HEK293 (cell line): ENCODE measurements around the gene ZFYVE28.

Source experiments
- CTCF ChIP-seq: fragments of 450-650 bp; formaldehyde crosslinking; IDR thresholded peaks from 2 replicates; pipeline ENCODE4 v1.5.1; 2016; ENCODE audit warnings: missing biosample characterization, missing genetic modification characterization
- SP3 ChIP-seq: fragments of 450-650 bp; formaldehyde crosslinking; IDR thresholded peaks from 2 replicates; pipeline ENCODE4 v1.5.1; 2016; ENCODE audit warnings: missing biosample characterization, missing genetic modification characterization
- YY2 ChIP-seq: fragments of 450-650 bp; formaldehyde crosslinking; IDR thresholded peaks from 2 replicates; pipeline ENCODE4 v1.5.1; 2016; ENCODE audit warnings: missing biosample characterization, missing genetic modification characterization
- ZBTB1 ChIP-seq: fragments of 450-650 bp; formaldehyde crosslinking; IDR thresholded peaks from 2 replicates; pipeline ENCODE4 v1.5.1; 2016; ENCODE audit warnings: missing biosample characterization, missing genetic modification characterization
- ZBTB8A ChIP-seq: fragments of 450-650 bp; formaldehyde crosslinking; IDR thresholded peaks from 2 replicates; pipeline ENCODE4 v1.5.1; 2016; ENCODE audit warnings: missing biosample characterization, missing genetic modification characterization
- ZFP37 ChIP-seq: fragments of 450-650 bp; formaldehyde crosslinking; IDR thresholded peaks from 2 replicates; pipeline ENCODE4 v1.5.1; 2016; ENCODE audit warnings: missing biosample characterization, missing genetic modification characterization
- ZNF10 ChIP-seq: fragments of 450-650 bp; formaldehyde crosslinking; IDR thresholded peaks from 2 replicates; pipeline ENCODE4 v1.5.1; 2017; ENCODE audit warnings: missing biosample characterization, missing genetic modification characterization
- ZNF140 ChIP-seq: fragments of 450-650 bp; formaldehyde crosslinking; IDR thresholded peaks from 2 replicates; pipeline ENCODE4 v1.5.1; 2016; ENCODE audit warnings: missing biosample characterization, missing genetic modification characterization
- ZNF148 ChIP-seq: fragments of 450-650 bp; formaldehyde crosslinking; IDR thresholded peaks from 2 replicates; pipeline ENCODE4 v1.5.0; 2017; ENCODE audit warnings: missing biosample characterization, missing genetic modification characterization, borderline replicate concordance
- ZNF157 ChIP-seq: fragments of 450-650 bp; formaldehyde crosslinking; IDR thresholded peaks from 2 replicates; pipeline ENCODE4 v1.5.1; 2016; ENCODE audit warnings: missing biosample characterization, missing genetic modification characterization
- ZNF19 ChIP-seq: fragments of 450-650 bp; formaldehyde crosslinking; IDR thresholded peaks from 2 replicates; pipeline ENCODE4; 2016; ENCODE audit warnings: missing biosample characterization, missing genetic modification characterization, low read depth
- ZNF23 ChIP-seq: fragments of 450-650 bp; formaldehyde crosslinking; IDR thresholded peaks from 2 replicates; pipeline ENCODE4 v1.5.1; 2016; ENCODE audit warnings: missing biosample characterization, missing genetic modification characterization, borderline replicate concordance
- ZNF24 ChIP-seq: fragments of 450-650 bp; formaldehyde crosslinking; IDR thresholded peaks from 2 replicates; pipeline ENCODE4 v1.5.1; 2016; ENCODE audit warnings: missing biosample characterization, missing genetic modification characterization
- ZNF324 ChIP-seq: fragments of 450-650 bp; formaldehyde crosslinking; IDR thresholded peaks from 2 replicates; pipeline ENCODE4 v1.5.1; 2016; ENCODE audit warnings: missing biosample characterization, missing genetic modification characterization
- ZNF354C ChIP-seq: fragments of 450-650 bp; formaldehyde crosslinking; IDR thresholded peaks from 2 replicates; pipeline ENCODE4 v1.5.1; 2016; ENCODE audit warnings: missing biosample characterization, missing genetic modification characterization, low read depth, borderline replicate concordance
- ZNF391 ChIP-seq: fragments of 450-650 bp; formaldehyde crosslinking; IDR thresholded peaks from 2 replicates; pipeline ENCODE4 v1.5.1; 2016; ENCODE audit warnings: low read depth, missing biosample characterization, missing genetic modification characterization, borderline replicate concordance
- ZNF404 ChIP-seq: fragments of 450-650 bp; formaldehyde crosslinking; IDR thresholded peaks from 2 replicates; pipeline ENCODE4 v1.5.1; 2017; ENCODE audit warnings: missing biosample characterization, missing genetic modification characterization
- ZNF433 ChIP-seq: fragments of 450-650 bp; formaldehyde crosslinking; IDR thresholded peaks from 2 replicates; pipeline ENCODE4 v1.5.1; 2016; ENCODE audit warnings: missing biosample characterization, missing genetic modification characterization, low read depth
- ZNF560 ChIP-seq: fragments of 450-650 bp; formaldehyde crosslinking; IDR thresholded peaks from 2 replicates; pipeline ENCODE4 v1.5.1; 2017; ENCODE audit warnings: missing biosample characterization, missing genetic modification characterization, borderline replicate concordance
- ZNF624 ChIP-seq: fragments of 450-650 bp; formaldehyde crosslinking; IDR thresholded peaks from 2 replicates; pipeline ENCODE4 v1.5.1; 2017; ENCODE audit warnings: missing biosample characterization, missing genetic modification characterization
- ZNF660 ChIP-seq: fragments of 450-650 bp; IDR thresholded peaks from 2 replicates; pipeline ENCODE4 v1.5.1; 2018; ENCODE audit warnings: missing biosample characterization, mild to moderate bottlenecking, missing genetic modification characterization
- ZNF747 ChIP-seq: fragments of 450-650 bp; formaldehyde crosslinking; IDR thresholded peaks from 2 replicates; pipeline ENCODE4 v1.5.1; 2016; ENCODE audit warnings: missing biosample characterization, missing genetic modification characterization
- ZSCAN16 ChIP-seq: fragments of 450-650 bp; formaldehyde crosslinking; IDR thresholded peaks from 2 replicates; pipeline ENCODE4 v1.5.1; 2016; ENCODE audit warnings: missing biosample characterization, missing genetic modification characterization
- ZSCAN4 ChIP-seq: fragments of 450-650 bp; formaldehyde crosslinking; IDR thresholded peaks from 2 replicates; pipeline ENCODE4 v1.5.1; 2017; ENCODE audit warnings: missing biosample characterization, missing genetic modification characterization
- TF ChIP-seq, protein P1 (sequence below): fragments of 450-650 bp; formaldehyde crosslinking; optimal IDR thresholded peaks from 2 replicates; pipeline ENCODE3; 2016; ENCODE audit warnings: missing biosample characterization, mild to moderate bottlenecking, missing genetic modification characterization
- TF ChIP-seq, protein P2 (sequence below): fragments of 450-650 bp; formaldehyde crosslinking; IDR thresholded peaks from 2 replicates; pipeline ENCODE4 v1.5.1; 2016; ENCODE audit warnings: missing biosample characterization, missing genetic modification characterization
- TF ChIP-seq, protein P3 (sequence below): fragments of 450-650 bp; formaldehyde crosslinking; IDR thresholded peaks from 2 replicates; pipeline ENCODE4 v1.5.1; 2017; ENCODE audit warnings: missing biosample characterization, missing genetic modification characterization
- TF ChIP-seq, protein P4 (sequence below): fragments of 450-650 bp; IDR thresholded peaks from 2 replicates; pipeline ENCODE4 v1.5.1; 2018; ENCODE audit warnings: missing biosample characterization, mild to moderate bottlenecking, missing genetic modification characterization

Gene ZFYVE28

DNA sequence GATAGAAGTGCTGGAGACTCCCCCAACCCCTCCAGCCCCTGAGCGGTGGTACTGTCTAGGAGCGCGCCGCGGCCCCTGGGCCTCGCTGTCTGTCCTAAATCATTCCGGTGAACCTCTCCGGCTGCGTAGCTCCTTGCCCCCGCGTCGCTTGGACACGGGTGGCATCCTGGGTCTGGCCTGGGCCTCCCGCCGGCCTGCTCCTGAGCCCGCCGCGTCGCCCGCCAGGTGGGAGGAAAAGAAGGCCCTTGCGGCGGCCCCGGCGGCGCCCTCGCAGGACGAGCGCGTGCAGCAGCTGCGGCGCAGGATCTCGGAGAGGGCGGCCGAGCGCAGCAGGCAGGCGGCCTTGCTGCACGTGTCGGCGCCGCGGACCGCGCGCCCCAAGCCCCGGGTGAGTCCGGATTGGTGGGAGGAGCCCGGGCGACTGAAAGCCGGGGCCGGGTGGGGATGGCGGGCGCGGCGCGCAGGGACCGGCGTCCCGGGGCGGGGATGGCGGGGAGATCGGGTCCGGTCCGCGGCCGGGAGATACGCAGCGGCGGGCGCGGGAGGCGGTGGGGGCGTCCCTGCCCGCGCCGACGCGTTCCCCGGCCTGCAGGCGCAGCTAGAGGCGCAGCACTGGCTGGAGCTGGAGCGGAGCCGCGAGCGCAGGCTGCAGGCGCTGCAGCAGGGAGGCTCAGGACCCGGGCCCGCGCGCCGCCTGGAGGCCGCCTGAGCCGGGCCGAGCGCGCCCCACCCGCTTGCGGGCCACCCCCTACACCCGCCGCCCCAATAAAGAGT is 44.0 kb upstream of the ZFYVE28 start (continued):
- no peak for TF ChIP-seq ZNF148 (tag by site-specific recombination)
- TF ChIP-seq ZNF404 (tag by site-specific recombination), result no peak
- TF ChIP-seq YY2 (tag by site-specific recombination), result no peak
- TF ChIP-seq, protein P1, sequence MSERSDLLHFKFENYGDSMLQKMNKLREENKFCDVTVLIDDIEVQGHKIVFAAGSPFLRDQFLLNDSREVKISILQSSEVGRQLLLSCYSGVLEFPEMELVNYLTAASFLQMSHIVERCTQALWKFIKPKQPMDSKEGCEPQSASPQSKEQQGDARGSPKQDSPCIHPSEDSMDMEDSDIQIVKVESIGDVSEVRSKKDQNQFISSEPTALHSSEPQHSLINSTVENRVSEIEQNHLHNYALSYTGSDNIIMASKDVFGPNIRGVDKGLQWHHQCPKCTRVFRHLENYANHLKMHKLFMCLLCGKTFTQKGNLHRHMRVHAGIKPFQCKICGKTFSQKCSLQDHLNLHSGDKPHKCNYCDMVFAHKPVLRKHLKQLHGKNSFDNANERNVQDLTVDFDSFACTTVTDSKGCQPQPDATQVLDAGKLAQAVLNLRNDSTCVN (tag by site-specific recombination), result peak; percentile 53
- TF ChIP-seq, protein P2, sequence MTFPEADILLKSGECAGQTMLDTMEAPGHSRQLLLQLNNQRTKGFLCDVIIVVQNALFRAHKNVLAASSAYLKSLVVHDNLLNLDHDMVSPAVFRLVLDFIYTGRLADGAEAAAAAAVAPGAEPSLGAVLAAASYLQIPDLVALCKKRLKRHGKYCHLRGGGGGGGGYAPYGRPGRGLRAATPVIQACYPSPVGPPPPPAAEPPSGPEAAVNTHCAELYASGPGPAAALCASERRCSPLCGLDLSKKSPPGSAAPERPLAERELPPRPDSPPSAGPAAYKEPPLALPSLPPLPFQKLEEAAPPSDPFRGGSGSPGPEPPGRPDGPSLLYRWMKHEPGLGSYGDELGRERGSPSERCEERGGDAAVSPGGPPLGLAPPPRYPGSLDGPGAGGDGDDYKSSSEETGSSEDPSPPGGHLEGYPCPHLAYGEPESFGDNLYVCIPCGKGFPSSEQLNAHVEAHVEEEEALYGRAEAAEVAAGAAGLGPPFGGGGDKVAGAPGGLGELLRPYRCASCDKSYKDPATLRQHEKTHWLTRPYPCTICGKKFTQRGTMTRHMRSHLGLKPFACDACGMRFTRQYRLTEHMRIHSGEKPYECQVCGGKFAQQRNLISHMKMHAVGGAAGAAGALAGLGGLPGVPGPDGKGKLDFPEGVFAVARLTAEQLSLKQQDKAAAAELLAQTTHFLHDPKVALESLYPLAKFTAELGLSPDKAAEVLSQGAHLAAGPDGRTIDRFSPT (tag by site-specific recombination), result no peak
- TF ChIP-seq ZNF324 (tag by site-specific recombination), result no peak
- no peak for TF ChIP-seq ZSCAN16
- TF ChIP-seq ZNF10 (tag by site-specific recombination), result no peak
- no peak for TF ChIP-seq ZSCAN4 (tag by site-specific recombination)
- no peak for TF ChIP-seq ZNF624 (tag by site-specific recombination)
- TF ChIP-seq ZNF19 (tag by site-specific recombination), result no peak
- TF ChIP-seq ZNF660 (tag by site-specific recombination), result peak; percentile 56; the same call in 1 of the 2 replicates
- no peak for TF ChIP-seq SP3
- no peak for TF ChIP-seq ZNF747 (tag by site-specific recombination)
- no peak for TF ChIP-seq ZNF24 (tag by site-specific recombination)
- TF ChIP-seq ZNF140, result no peak
- no peak for TF ChIP-seq ZNF433
- TF ChIP-seq ZFP37 (tag by site-specific recombination), result no peak
- TF ChIP-seq, protein P3, sequence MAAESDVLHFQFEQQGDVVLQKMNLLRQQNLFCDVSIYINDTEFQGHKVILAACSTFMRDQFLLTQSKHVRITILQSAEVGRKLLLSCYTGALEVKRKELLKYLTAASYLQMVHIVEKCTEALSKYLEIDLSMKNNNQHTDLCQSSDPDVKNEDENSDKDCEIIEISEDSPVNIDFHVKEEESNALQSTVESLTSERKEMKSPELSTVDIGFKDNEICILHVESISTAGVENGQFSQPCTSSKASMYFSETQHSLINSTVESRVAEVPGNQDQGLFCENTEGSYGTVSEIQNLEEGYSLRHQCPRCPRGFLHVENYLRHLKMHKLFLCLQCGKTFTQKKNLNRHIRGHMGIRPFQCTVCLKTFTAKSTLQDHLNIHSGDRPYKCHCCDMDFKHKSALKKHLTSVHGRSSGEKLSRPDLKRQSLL (tag by site-specific recombination), result peak; percentile 49; the same call in 1 of the 2 replicates
- no peak for TF ChIP-seq ZBTB1 (tag by site-specific recombination)
- TF ChIP-seq ZNF354C, result no peak
- TF ChIP-seq, protein P4, sequence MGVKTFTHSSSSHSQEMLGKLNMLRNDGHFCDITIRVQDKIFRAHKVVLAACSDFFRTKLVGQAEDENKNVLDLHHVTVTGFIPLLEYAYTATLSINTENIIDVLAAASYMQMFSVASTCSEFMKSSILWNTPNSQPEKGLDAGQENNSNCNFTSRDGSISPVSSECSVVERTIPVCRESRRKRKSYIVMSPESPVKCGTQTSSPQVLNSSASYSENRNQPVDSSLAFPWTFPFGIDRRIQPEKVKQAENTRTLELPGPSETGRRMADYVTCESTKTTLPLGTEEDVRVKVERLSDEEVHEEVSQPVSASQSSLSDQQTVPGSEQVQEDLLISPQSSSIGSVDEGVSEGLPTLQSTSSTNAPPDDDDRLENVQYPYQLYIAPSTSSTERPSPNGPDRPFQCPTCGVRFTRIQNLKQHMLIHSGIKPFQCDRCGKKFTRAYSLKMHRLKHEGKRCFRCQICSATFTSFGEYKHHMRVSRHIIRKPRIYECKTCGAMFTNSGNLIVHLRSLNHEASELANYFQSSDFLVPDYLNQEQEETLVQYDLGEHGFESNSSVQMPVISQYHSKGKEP (tag by site-specific recombination), result peak; percentile 92
- no peak for TF ChIP-seq ZNF23 (tag by site-specific recombination)
- no peak for TF ChIP-seq ZNF560 (tag by site-specific recombination)
- no peak for TF ChIP-seq ZNF157 (tag by site-specific recombination)
- TF ChIP-seq ZBTB8A (tag by site-specific recombination), result peak; percentile 57
- no peak for TF ChIP-seq CTCF (tag by site-specific recombination)
- TF ChIP-seq ZNF391 (tag by site-specific recombination), result no peak
